ENCODE data around the gene SLC8A3.

GRCh38 chr14:70166530-70167203 lies 22.1 kb downstream of the SLC8A3 start:
- TF ChIP-seq CTCF (IDR thresholded peaks at IDR 0.05; ENCODE audit: low read length) (no peak), EZH2 (IDR thresholded peaks at IDR 0.05; ENCODE audit: borderline replicate concordance, low read length) (no peak)
